ENCODE data around the gene KRT7.

KRT7 gene

DNA sequence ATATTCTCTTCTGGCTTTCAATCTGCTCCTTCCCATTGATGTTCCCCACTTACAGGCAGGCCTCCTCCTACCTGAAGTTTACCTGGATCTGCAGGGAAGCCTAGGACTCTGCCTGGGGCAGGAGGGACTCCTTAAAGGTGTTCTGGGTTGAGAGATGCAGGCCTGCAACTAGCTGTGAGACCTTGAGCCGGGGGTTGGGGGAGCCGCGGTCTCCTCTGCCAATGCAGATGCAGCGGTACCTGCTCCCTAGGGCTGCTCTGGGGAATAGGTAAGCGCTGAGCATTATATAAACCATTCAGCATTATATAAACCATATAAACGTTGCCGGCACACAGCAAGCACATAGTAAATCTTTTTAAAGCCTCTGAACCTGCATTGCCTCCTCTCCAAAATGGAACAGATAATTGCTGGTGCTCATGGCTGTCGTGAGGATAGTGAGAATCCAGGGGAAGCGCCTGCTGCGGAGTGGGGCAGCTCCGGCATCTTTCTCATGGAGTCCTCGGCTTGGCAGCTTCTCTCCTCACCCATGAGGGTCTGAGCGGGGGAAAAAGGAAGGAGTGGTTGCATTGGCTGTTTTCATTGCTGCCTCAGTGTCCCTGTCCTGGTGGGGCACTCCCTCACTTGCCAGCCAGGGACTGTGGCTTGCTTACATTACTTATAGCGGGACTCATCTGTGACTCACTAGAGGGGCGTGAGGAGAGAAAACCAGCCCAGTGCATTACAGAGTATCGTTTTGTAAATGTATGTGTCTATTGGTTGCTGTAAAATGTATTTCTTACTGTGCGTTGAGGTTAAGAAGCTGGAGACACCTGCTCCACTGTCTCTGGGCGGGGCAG lies 28.7 kb upstream of the KRT7 start:
- DNase-seq = no peak
- no peak for TF ChIP-seq POLR2A (IDR thresholded peaks at IDR 0.05; ENCODE audit: low read length)
- no peak for TF ChIP-seq GATA1 (IDR thresholded peaks at IDR 0.05; ENCODE audit: low read depth, low read length)

- DNase-seq = no peak
- TF ChIP-seq GATA1 (IDR thresholded peaks at IDR 0.05; ENCODE audit: low read depth, low read length) (no peak), POLR2A (IDR thresholded peaks at IDR 0.05; ENCODE audit: low read length) (no peak)
These were observed 28.0 kb upstream of the KRT7 start for GRCh38 chr12:52204931-52205505.

GRCh38 chr12:52205612-52206303 lies 27.3 kb upstream of the KRT7 start:
- DNase-seq = no peak
- no peak for TF ChIP-seq POLR2A (IDR thresholded peaks at IDR 0.05; ENCODE audit: low read length)
- TF ChIP-seq GATA1 (IDR thresholded peaks at IDR 0.05; ENCODE audit: low read depth, low read length) = no peak

DNA sequence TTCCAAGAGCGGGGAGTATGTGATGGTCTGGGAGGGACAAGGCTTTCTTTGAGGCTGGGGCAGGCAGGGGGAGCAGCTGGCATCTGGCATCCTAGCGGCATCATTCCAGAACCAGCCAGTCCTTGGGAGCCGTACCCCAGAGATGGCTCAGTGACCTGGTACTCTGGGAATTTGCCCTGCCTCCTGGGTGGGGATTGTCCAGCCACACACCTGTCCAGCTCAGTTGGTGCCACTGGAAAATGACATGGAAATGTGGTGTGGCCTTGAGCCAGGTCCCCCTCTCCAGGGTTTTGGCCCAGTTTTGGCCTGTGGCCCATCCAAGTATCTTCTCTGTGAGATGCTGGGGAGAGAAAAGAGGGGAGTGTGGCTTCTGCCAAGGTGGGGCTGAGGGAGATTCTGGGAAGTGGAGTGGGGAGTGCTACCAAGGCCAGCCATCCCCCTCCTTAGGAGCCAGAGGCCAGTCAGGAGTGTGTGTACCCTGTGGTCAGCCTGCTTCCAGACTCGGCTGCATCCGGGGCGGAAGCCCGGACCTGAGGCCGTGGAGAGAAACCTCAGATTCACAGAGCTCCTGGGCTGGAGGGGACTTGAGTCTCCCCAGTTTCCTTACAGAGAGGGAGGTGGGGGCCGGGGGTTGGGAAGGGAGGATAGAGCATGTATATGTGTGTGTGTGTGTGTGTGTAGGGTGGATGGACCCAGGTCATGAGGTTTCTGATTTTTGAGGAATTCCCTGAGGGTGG lies 26.6 kb upstream of the KRT7 start:
- no peak for DNase-seq
- TF ChIP-seq POLR2A (IDR thresholded peaks at IDR 0.05; ENCODE audit: low read length) (no peak), GATA1 (IDR thresholded peaks at IDR 0.05; ENCODE audit: low read depth, low read length) (no peak)

DNA sequence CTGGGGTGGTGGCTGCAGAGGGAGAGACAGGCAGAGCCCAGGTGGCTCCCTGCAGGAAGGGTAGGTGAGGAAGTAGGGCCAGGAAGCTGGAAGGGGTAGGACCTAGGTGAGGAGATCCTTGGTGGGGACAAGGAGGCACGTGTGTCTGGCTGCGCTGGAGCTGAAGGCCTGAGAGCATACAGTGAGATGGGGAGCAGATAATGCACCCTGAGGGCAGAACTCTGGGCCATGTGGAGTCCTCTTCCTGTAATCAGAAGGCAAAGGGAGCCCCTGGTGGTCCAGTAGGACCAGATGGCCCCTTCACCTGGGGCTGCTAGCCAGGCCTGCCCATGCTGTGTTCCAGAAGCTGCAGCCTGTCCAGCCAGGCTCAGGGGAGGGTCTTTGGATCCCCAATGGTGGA lies 25.9 kb upstream of the KRT7 start:
- TF ChIP-seq GATA1 (IDR thresholded peaks at IDR 0.05; ENCODE audit: low read depth, low read length) (no peak), POLR2A (IDR thresholded peaks at IDR 0.05; ENCODE audit: low read length) (no peak)
- DNase-seq = no peak

DNA sequence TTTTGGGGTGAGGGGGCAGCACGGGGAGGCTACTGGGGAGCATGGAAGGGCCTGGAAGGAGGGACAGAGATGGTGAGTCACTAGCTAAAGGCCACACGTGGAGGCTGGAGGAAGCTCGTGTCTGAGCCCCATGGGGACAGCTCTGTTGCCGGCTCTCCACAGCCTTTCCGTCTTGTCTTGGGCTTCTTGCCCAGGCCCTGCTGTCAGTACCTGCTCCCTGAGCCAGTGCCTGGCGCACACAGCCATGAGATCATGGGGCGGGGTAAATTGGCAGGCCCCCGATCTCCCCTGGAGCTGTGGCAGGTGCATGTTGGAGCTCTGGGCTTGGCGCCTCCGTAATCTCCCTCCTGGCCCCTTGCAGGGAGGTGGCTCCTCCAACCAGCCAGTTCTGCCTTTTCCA lies 25.1 kb upstream of the KRT7 start:
- no peak for TF ChIP-seq POLR2A (IDR thresholded peaks at IDR 0.05; ENCODE audit: low read length)
- TF ChIP-seq GATA1 (IDR thresholded peaks at IDR 0.05; ENCODE audit: low read depth, low read length) = no peak
- no peak for DNase-seq

DNA sequence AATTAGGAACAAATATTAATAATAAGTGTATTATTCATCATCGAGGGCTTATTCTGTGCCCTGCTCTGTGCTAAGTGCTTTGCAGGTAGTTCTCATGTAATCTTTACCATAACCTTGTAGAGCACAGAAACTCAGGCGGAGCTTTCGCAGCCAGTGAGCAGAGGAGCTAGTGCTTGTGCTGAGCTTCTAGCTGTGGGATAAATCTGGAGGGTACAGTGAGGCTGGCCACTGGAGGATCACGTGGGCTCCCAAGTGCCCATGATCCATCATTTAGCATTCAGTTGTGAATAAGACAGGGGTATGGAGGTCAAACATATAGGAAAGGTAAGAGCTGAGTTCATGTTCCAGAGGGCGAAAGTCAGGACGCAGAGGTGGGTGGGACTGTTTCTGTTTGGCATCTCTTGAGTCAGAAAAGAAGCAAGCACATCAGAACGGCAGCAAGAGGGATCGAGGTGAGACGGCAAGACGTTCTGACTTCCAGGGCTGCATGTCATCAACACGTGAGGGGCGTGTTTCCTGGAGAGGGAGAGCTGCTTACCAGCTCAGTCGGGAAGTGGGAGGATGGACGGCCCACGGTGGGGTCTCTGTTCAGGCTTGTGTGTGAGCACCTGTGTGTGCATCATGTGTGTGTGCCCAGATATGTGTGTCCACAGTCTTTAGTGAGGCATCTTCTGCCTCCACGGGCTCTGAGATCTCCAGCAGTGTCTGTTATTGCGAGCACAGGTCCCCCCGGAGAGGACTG lies 24.4 kb upstream of the KRT7 start:
- DNase-seq = no peak
- TF ChIP-seq POLR2A (IDR thresholded peaks at IDR 0.05; ENCODE audit: low read length) = no peak
- no peak for TF ChIP-seq GATA1 (IDR thresholded peaks at IDR 0.05; ENCODE audit: low read depth, low read length)

- no peak for TF ChIP-seq POLR2A (IDR thresholded peaks at IDR 0.05; ENCODE audit: low read length)
- TF ChIP-seq GATA1 (IDR thresholded peaks at IDR 0.05; ENCODE audit: low read depth, low read length) = no peak
- no peak for DNase-seq
These were observed 23.7 kb upstream of the KRT7 start for GRCh38 chr12:52209321-52209720.

DNA sequence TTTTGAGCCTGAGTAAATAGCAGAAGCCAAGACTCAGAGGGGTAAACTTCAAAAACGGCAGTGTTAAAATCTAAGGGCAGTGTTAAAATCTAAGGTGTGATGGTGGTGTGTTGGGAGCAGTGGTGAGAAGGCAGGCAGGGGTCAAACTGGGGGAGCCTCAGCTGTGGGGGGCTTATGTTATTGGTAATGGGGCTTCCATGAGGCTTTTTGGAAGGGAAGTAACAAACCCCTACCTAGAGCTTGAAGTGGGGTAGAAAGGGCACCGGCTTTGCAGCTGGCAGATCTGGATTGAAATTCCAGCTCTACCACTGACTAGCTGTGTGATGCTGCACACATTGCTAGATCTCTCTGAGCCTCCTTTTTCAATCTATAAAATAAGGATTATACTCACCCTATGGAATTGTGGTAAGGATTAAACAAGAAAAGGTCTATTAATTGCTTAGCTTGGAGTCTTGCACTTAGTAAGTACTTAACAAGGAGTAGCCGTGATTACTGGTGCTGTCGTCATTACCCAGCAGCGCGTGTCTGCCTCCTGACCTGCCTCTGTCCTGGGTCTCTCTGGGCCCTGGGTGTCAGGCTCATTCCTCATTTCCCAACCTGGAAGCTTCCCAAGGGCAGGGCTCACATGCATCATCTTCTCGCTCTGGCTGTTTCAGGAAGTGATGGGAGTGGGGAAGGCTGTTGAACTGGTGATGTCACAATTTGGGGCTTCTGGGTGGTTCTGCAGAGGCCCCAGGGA lies 22.7 kb upstream of the KRT7 start:
- TF ChIP-seq POLR2A (IDR thresholded peaks at IDR 0.05; ENCODE audit: low read length) = no peak
- TF ChIP-seq GATA1 (IDR thresholded peaks at IDR 0.05; ENCODE audit: low read depth, low read length) = no peak
- no peak for DNase-seq

DNA sequence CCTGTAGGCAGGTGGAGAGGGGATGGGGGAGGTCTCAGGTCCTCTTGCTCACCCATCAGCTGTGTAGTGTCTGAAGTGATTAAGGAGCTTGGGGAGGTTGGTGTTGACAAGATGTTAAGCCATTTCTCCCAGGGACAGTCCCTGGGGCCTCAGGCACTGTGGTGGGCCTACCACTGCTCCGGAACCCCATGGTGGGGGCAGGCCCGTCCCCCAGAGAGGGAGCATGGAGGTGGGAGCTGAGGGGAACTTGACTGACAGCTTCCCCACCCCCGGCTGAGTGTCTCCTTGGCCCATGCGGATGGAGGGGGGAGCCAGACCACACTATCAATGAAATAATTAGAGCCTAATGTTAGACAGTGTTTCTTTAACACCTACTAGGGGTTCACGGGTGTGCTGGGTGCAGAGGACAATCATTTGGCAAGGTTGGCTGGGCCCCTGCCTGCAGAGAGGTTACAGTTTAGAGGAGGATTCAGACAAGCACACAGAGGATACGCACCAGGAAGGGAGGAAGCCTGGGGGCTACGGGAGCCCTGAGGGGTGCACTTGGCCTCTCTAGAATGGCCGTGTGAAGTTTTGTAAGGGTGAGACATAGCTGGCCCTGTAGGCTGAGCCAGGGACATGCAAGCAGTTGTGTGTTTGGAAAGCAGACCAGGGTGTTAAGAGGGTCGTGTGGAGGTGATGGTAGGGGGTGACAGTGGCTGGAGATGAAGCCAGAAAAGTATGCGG lies 22.0 kb upstream of the KRT7 start:
- no peak for DNase-seq
- TF ChIP-seq GATA1 (IDR thresholded peaks at IDR 0.05; ENCODE audit: low read depth, low read length) (no peak), POLR2A (IDR thresholded peaks at IDR 0.05; ENCODE audit: low read length) (no peak)

GRCh38 chr12:52211716-52212585 lies 21.1 kb upstream of the KRT7 start:
- no peak for DNase-seq
- TF ChIP-seq POLR2A (IDR thresholded peaks at IDR 0.05; ENCODE audit: low read length) (no peak), GATA1 (IDR thresholded peaks at IDR 0.05; ENCODE audit: low read depth, low read length) (no peak)
